ENCODE measurements around the gene VPS13D. TPM values are rescaled to one million over a fixed set of nuclear protein-coding genes. Genes with fewer than 3 reads are reported as not detected.
A peak's percentile ranks its signal among the peaks of the same experiment; 100 is the strongest.

The VPS13D gene
- total RNA-seq, 1 experiment from 2014 or later: 31.6 TPM

- Histone ChIP-seq H3K9ac (ENCODE audit: low read length) (no peak overlapping the region), H3K4me2 (ENCODE audit: low read length) (no peak overlapping the region), H3K27me3 (ENCODE audit: insufficient read depth, low read length) (no peaks in the 10 kb centered on the region), H2AFZ (ENCODE audit: low read depth, low read length, poor library complexity, severe bottlenecking) (no peak overlapping the region), H3K79me2 (ENCODE audit: insufficient read depth, low read length) (no peaks in the 10 kb centered on the region), H3K4me3 (replicated peaks in 1 of 2; ENCODE audit: low read depth in 1 of 2, low read length in 2 of 2) (no peak overlapping the region), H3K9me2 (ENCODE audit: insufficient read depth) (no peaks in the 10 kb centered on the region), H3K9me3 (ENCODE audit: control insufficient read depth in 1 of 2, insufficient read depth in 1 of 2, low read depth in 1 of 2, low read length in 2 of 2) (no peaks in the 10 kb centered on the region), H4K20me1 (ENCODE audit: insufficient read depth) (no peaks in the 10 kb centered on the region), H3K36me3 (ENCODE audit: control insufficient read depth in 1 of 2, insufficient read depth in 2 of 2, low read length in 2 of 2) (no peaks in the 10 kb centered on the region), H3K27ac (ENCODE audit: low read depth, low read length) (no peak overlapping the region), H3K4me1 (ENCODE audit: control insufficient read depth in 1 of 2, insufficient read depth in 2 of 2, low read length in 2 of 2) (peaks cover 0 to 14% of the 10 kb centered on the region in 2 experiments; a peak in 1 of 4 replicates)
- no TSS peak for BruUV-seq (replicated peaks)
- ATAC-seq (no peak), DNase-seq (ENCODE audit: low read depth, low spot score) (no peak)
- ChIA-PET CTCF (no interaction called here), RAD21 (ENCODE audit: low non-redundant PET in 1 of 2, low total read pairs in 2 of 2, uncharacterized antibody in 2 of 2, unreplicated experiment in 2 of 2) (no interaction called here), POLR2A (no interaction called here)
- no peak for TF ChIP-seq CEBPB (IDR thresholded peaks at IDR 0.05; ENCODE audit: low read depth)
- TF ChIP-seq EZH2 (IDR thresholded peaks at IDR 0.05): no peak
- no peak for TF ChIP-seq SP1 (IDR thresholded peaks at IDR 0.05; ENCODE audit: low read depth)
- TF ChIP-seq ATF3 (IDR thresholded peaks at IDR 0.05): no peak
- no peak for TF ChIP-seq TCF7L2 (IDR thresholded peaks at IDR 0.05; ENCODE audit: borderline replicate concordance, extremely low read depth, insufficient read depth, insufficient read length)
- no peak for TF ChIP-seq EGR1 (IDR thresholded peaks at IDR 0.05; ENCODE audit: low read depth)
- TF ChIP-seq JUND (IDR thresholded peaks at IDR 0.05): no peak
- no peak for TF ChIP-seq YY1 (IDR thresholded peaks at IDR 0.05; ENCODE audit: extremely low read depth, insufficient replicate concordance, low read depth, low read length)
- intact Hi-C loops (cut with micrococcal nuclease): no loop called here
Measured at GRCh38 chr1:12186679-12186985, 43.2 kb upstream of the VPS13D start.

GRCh38 chr1:12188115-12188514, 41.7 kb upstream of the VPS13D start:
- no TSS peak for BruUV-seq (replicated peaks)
- POLR2A ChIA-PET: no interaction called here
- ATAC-seq: peak; percentile 20

More at GRCh38 chr1:12188115-12188514, 41.7 kb upstream of the VPS13D start:
- H3K36me3 ChIP-seq (ENCODE audit: control insufficient read depth in 1 of 2, insufficient read depth in 2 of 2, low read length in 2 of 2): no peaks in the 10 kb centered on the region
- DNase-seq (ENCODE audit: low read depth, low spot score): no peak
- peaks cover 0 to 14% of the 10 kb centered on the region in 2 experiments; a peak in 1 of 4 replicates for H3K4me1 ChIP-seq (ENCODE audit: control insufficient read depth in 1 of 2, insufficient read depth in 2 of 2, low read length in 2 of 2)
- ChIA-PET RAD21 (ENCODE audit: low non-redundant PET in 1 of 2, low total read pairs in 2 of 2, uncharacterized antibody in 2 of 2, unreplicated experiment in 2 of 2) (no interaction called here), CTCF (no interaction called here)
- no peak overlapping the region for H3K9ac ChIP-seq (ENCODE audit: low read length)
- no peaks in the 10 kb centered on the region for H3K9me2 ChIP-seq (ENCODE audit: insufficient read depth)
- no peak overlapping the region for H3K4me2 ChIP-seq (ENCODE audit: low read length)
- no peaks in the 10 kb centered on the region for H4K20me1 ChIP-seq (ENCODE audit: insufficient read depth)
- H3K79me2 ChIP-seq (ENCODE audit: insufficient read depth, low read length): no peaks in the 10 kb centered on the region
- H3K27ac ChIP-seq (ENCODE audit: low read depth, low read length): no peak overlapping the region
- no peak overlapping the region for H3K4me3 ChIP-seq (replicated peaks in 1 of 2; ENCODE audit: low read depth in 1 of 2, low read length in 2 of 2)
- intact Hi-C loops (cut with micrococcal nuclease): no loop called here
- no peaks in the 10 kb centered on the region for H3K27me3 ChIP-seq (ENCODE audit: insufficient read depth, low read length)
- no peak for TF ChIP-seq ZBTB33 (IDR thresholded peaks at IDR 0.05; ENCODE audit: extremely low read depth, insufficient replicate concordance, low read length)
- TF ChIP-seq ELF1 (IDR thresholded peaks at IDR 0.05; ENCODE audit: borderline replicate concordance, low read depth): no peak
- no peak for TF ChIP-seq EZH2 (IDR thresholded peaks at IDR 0.05)
- no peak for TF ChIP-seq ZFX (IDR thresholded peaks at IDR 0.05)
- TF ChIP-seq CEBPB (IDR thresholded peaks at IDR 0.05; ENCODE audit: low read depth): no peak
- TF ChIP-seq ATF3 (IDR thresholded peaks at IDR 0.05): no peak
- no peak for TF ChIP-seq POLR2A (IDR thresholded peaks at IDR 0.05; ENCODE audit: borderline replicate concordance, extremely low read depth, insufficient read depth, insufficient read length)
- H3K9me3 ChIP-seq (ENCODE audit: control insufficient read depth in 1 of 2, insufficient read depth in 1 of 2, low read depth in 1 of 2, low read length in 2 of 2): no peaks in the 10 kb centered on the region
- no peak overlapping the region for H2AFZ ChIP-seq (ENCODE audit: low read depth, low read length, poor library complexity, severe bottlenecking)

Measured in HCT116 (cell line).